ENCODE measurements around the gene CSRNP3. TPM values are rescaled to one million over a fixed set of nuclear protein-coding genes. Genes with fewer than 3 reads are reported as not detected.

CSRNP3 gene
- total RNA-seq, 6 experiments from 2014 or later = 0.25 to 2.0 (median 1.0) TPM

GRCh38 chr2:165536851-165537499 is 67.5 kb downstream of the CSRNP3 start:
- Histone ChIP-seq H3K9me3 (no peaks in the 10 kb centered on the region), H3K27me3 (no peaks in the 10 kb centered on the region), H3K4me1 (no peaks in the 10 kb centered on the region), H3K27ac (no peak overlapping the region), H3K36me3 (no peaks in the 10 kb centered on the region), H3K4me3 (no peak overlapping the region)
- TF ChIP-seq POLR2A (IDR thresholded peaks at IDR 0.05) (no peak), CTCF (IDR thresholded peaks at IDR 0.05) (no peak)
- ATAC-seq (peak; percentile 27 to 50 (median 34)), DNase-seq (no peak)
- WGBS (ENCODE audit: insufficient coverage, low coverage, low lambda C conversion rate, missing lambda C conversion rate) = 36% methylated on average over 3 of the region's 3 CpGs
- intact Hi-C loops (cut with DNase I) = no loop called here

- H3K27me3 ChIP-seq = no peaks in the 10 kb centered on the region
- no peaks in the 10 kb centered on the region for H3K9me3 ChIP-seq
- H3K36me3 ChIP-seq = no peaks in the 10 kb centered on the region
- ATAC-seq (peak in 1 of 4 donors; percentile 13), DNase-seq (no peak)
- TF ChIP-seq CTCF (IDR thresholded peaks at IDR 0.05) (no peak), POLR2A (IDR thresholded peaks at IDR 0.05) (no peak)
- intact Hi-C loops (cut with DNase I) = no loop called here
- H3K4me1 ChIP-seq = no peaks in the 10 kb centered on the region
- H3K27ac ChIP-seq = no peak overlapping the region
- H3K4me3 ChIP-seq = no peak overlapping the region
Measured at GRCh38 chr2:165539985-165540384, 70.5 kb downstream of the CSRNP3 start.

- Histone ChIP-seq H3K4me1 (no peaks in the 10 kb centered on the region), H3K27ac (no peak overlapping the region), H3K27me3 (no peaks in the 10 kb centered on the region), H3K36me3 (no peaks in the 10 kb centered on the region), H3K9me3 (no peaks in the 10 kb centered on the region), H3K4me3 (no peak overlapping the region)
- no peak for TF ChIP-seq POLR2A (IDR thresholded peaks at IDR 0.05)
- no peak for TF ChIP-seq CTCF (IDR thresholded peaks at IDR 0.05)
- WGBS (ENCODE audit: insufficient coverage, low coverage, low lambda C conversion rate, missing lambda C conversion rate) = 65% methylated on average over 2 of the region's 2 CpGs
- intact Hi-C loops (cut with DNase I) = no loop called here
- no peak for DNase-seq
- no peak for ATAC-seq
Measured at GRCh38 chr2:165544897-165545296, 75.4 kb downstream of the CSRNP3 start.

- H3K4me3 ChIP-seq = no peak overlapping the region
- no peaks in the 10 kb centered on the region for H3K4me1 ChIP-seq
- H3K9me3 ChIP-seq = no peaks in the 10 kb centered on the region
- H3K27ac ChIP-seq = no peak overlapping the region
- ATAC-seq (no peak), DNase-seq (no peak)
- no peaks in the 10 kb centered on the region for H3K27me3 ChIP-seq
- TF ChIP-seq CTCF (IDR thresholded peaks at IDR 0.05) (no peak), POLR2A (IDR thresholded peaks at IDR 0.05) (no peak)
- no peaks in the 10 kb centered on the region for H3K36me3 ChIP-seq
- intact Hi-C loops (cut with DNase I) = no loop called here
Measured at GRCh38 chr2:165547900-165548299, 78.4 kb downstream of the CSRNP3 start.

GRCh38 chr2:165549619-165550018 is 80.1 kb downstream of the CSRNP3 start:
- ATAC-seq (no peak), DNase-seq (no peak)
- Histone ChIP-seq H3K9me3 (no peaks in the 10 kb centered on the region), H3K4me1 (no peaks in the 10 kb centered on the region), H3K27me3 (no peaks in the 10 kb centered on the region), H3K27ac (no peak overlapping the region), H3K4me3 (no peak overlapping the region), H3K36me3 (no peaks in the 10 kb centered on the region)
- intact Hi-C loops (cut with DNase I) = no loop called here
- 35% methylated on average over 1 of the region's 1 CpG for WGBS (ENCODE audit: insufficient coverage, low coverage, low lambda C conversion rate, missing lambda C conversion rate)
- TF ChIP-seq POLR2A (IDR thresholded peaks at IDR 0.05) = no peak
- no peak for TF ChIP-seq CTCF (IDR thresholded peaks at IDR 0.05)

Data from right lobe of liver (tissue), 6 donors.